Stimulated activated CD4-positive, alpha-beta T cell treated with anti-CD3 and anti-CD28 coated beads, TNF-alpha, amount 100 ng/mL, for 4 hours (primary cell): ENCODE data around the gene PILRA.
"Not testable (repeated sequence)": the region's sequence is repeated elsewhere in the genome, so short reads cannot be mapped to it uniquely, and the experiment has no call there.

Experiments
- DNase-seq, 3 experiments: peaks; one replicate each; pipeline ENCODE4 v3.0.0-alpha.2; 2020; ENCODE audit warnings: low read depth in 3 of 3

The PILRA gene

GRCh38 chr7:100433592-100434296, 60.5 kb downstream of the PILRA start:
- DNase-seq, result no peak

DNA sequence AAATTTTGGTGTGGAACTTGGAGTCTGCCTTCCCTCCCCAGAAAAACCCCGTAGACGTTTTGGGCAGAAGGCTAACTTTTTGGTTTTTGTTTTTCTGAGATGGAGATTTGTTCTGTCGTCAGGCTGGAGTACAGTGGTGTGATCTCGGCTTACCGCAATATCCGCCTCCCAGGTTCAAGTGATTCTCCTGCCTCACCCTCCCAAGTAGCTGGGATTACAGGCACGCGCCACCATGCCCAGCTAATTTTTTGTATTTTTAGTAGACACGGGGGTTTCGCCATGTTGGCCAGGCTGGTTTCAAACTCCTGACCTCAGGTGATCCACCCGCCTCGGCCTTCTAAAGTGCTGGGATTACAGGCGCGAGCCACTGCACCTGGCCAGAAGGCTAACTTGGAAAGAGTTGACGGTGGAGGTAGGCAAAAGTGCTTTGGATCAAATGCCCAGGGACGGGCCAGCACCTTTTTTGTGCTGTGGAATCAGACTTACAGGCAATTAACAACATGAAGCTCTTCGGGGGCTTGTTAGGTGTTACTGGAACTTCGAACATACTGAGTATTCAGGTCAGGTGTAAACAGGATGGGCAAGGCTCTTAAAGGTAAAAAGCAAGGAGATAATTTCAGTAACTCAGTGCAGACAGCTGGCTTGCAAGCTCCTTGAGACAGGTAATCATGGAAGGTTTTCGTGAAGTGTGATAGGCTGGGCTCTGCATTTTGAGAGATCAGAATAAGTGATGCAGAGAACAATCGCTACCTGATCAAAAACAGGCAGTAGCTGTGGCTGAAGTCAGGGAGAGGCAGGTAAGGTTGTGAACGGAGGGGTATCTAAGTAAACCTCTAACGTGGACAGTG, 61.2 kb downstream of the PILRA start:
- no peak for DNase-seq

DNA sequence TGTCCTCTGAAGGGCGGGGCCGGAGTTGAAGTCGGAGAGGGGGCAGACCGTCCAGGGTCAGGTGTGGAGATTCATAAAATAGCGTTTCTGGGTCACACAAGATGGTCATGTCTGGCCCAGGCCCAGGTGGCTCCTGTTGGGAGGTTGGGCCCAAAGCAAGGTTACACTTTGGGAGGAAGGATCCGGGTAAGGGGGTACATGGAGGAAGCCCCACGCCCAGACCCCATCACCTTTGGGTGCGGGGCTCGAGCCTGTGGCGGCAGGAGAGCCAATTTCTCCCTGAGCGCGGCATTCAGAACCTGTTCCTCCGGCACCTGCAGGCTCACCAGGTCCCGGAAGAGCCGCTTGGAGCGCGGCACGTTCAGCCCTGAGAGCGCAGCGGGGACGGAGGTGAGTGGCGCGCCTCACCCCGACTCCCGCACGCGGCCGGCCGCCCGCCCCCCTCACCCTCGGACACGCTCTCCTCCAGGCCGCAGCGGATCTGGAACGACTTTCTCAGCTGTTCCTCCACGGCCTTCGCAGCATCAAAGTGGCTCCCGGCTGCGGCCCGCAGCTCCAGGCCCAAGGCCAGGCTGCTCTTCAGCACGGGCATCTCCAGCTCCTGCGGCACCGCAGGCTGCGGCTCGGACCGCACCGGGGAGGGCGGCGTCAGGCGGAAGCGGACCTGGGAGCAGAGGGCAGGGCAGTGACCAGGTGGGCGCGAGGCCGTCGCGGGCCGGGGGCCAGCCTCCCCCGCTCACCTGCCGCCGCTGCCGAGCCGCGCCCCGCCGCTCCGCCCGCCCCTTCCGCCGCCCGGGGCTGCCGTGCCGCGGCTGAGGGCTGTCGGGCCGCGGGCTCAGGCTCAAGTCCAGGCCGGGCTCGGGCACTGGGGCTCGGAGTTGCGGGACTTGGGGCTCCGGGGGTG, 62.4 kb downstream of the PILRA start:
- peak in 2 of 3 experiments; percentile 31 for DNase-seq

GRCh38 chr7:100437150-100438100, 64.1 kb downstream of the PILRA start:
- DNase-seq, result no peak

- DNase-seq, result no peak
These were observed 64.9 kb downstream of the PILRA start for GRCh38 chr7:100438172-100438571.

GRCh38 chr7:100438731-100439130, 65.4 kb downstream of the PILRA start:
- DNase-seq, result not testable (repeated sequence)

DNA sequence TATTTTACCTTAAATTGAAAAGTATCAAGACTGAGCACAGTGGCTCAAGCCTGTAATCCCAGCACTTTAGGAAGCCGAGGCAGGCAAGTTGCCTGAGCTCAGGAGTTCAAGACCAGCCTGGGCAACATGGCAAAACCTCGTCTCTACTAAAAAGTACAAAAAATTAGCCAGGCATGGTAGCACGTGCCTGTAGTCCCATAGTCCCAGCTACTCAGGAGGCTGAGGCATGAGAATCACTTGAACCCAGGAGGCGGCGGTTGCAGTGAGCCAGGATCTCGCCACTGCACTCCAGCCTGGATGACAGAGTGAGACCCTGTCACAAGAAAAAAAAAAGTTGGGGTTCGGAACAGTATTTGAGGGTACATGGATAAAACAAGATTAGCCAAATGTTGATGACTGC, 66.0 kb downstream of the PILRA start:
- DNase-seq, result not testable (repeated sequence)

GRCh38 chr7:100441641-100442535, 68.6 kb downstream of the PILRA start:
- DNase-seq, result no peak

DNA sequence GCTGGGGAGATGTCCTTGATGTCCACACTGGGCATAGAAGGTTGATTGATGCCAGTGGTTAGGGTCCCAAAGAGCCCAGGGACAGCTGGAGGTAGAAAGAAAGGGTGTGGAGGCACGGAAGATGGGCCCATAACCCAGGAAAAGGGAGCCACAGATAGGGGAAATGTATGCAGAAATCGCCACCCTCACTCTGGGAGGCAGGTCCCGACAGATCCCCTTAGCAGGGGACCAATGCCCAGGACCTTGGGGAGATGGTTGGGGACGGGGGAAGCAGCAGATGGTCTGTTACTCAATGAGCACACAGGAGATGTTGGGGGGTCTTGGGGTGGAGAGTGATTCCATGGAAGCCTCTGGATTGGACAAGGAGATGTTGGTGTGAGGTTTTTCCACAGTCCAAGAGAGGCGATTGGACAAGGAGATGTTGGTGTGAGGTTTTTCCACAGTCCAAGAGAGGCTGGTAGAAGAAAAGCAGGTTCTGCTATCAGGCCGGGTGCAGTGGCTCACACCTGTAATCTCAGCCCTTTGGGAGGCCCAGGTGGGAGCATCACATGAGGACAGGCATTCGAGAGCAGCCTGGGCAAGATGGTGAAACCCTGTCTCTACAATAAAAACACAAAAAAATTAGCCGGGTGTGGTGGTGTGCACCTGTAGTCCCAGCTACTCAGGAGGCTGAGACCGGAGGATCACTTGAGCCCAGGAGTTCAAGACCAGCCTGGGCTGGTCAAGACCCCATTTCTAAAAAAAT, 70.0 kb downstream of the PILRA start:
- no peak for DNase-seq

- DNase-seq, result no peak
These were observed 71.3 kb downstream of the PILRA start for GRCh38 chr7:100444311-100445278.

DNA sequence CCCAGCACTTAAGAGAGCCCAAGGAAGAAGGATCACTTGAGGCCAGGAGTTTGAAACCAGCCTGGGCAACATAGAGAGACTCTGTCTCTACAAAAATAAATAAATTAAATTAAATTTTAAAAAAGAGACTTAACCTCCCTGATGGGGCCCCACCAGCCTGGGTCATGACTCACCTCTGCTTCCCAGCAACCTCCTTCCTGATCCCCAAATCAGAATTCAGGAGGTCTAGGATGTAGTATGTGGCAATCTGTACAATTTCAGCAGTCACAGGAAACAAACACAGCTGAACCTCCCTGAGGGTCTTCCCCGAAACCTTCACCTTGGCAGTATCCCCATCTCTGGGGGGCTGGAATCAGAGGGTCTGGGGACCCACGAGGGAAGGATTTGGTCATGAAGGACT, 72.8 kb downstream of the PILRA start:
- no peak for DNase-seq

GRCh38 chr7:100447363-100447762, 74.1 kb downstream of the PILRA start:
- not testable (repeated sequence) for DNase-seq

DNA sequence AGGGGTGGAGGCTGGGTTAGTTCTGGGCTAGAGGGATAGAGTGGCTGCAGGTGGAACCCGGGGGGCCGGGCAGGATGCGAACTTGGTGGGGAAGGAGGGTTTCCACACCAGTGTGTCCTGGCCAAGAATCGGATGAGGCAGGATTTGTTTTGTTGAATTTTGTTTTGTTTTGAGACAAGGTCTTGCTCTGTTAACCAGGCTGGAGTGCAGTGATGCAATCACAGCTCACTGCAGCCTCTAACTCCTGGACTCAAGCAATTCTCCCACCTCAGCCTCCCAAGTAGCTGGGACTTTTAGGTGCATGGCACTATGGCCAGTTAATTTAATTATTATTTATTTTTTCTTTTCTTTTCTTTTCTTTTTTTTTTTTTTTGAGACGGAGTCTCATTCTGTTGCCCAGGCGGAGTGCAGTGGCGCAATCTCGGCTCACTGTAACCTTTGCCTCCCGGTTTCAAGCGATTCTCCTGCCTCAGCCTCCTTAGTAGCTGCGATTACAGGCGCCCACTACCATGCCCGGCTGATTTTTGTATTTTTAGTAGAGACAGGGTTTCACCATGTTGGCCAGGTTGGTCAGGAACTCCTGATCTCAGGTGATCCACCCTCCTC, 76.0 kb downstream of the PILRA start:
- no peak for DNase-seq
